Body of pancreas (tissue), 4 donors: ENCODE measurements around the gene OR51A7.

Source experiments
- POLR2A ChIP-seq, 3 donors: fragments of 450-650 bp; IDR thresholded peaks; one replicate each; pipeline ENCODE4 v1.6.1; 2016; ENCODE audit warnings: antibody characterized with exemption in 3 of 3, mild to moderate bottlenecking in 2 of 3
- TF ChIP-seq, protein P1 (sequence below), 7 experiments: fragments of 450-650 bp in 4 of 7; fragments of 200-600 bp in 3 of 7; sonication (generic) in 3 of 7; IDR thresholded peaks; one replicate each; pipeline ENCODE4 v1.5.1; 2016 to 2019; ENCODE audit warnings: antibody characterized with exemption in 7 of 7

DNA sequence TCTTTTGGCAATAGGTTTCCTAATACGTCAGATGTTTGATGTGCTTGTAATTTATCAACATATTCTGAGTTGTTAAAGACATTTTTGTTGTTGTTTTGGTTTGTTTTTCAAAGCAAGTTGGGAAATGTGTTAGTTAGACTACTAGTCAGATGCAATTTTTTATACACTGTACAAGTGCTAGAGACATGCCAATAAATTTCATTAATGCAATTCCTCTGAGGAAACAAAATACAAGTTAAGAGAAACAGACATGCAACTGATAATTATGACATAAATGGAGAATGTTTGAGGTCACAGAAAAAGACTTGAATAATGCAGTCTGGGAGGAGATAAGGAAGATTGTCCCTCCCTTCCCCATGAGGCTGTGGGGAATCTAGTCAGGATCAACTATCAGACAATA is 16.0 kb upstream of the OR51A7 start:
- TF ChIP-seq, protein P1, sequence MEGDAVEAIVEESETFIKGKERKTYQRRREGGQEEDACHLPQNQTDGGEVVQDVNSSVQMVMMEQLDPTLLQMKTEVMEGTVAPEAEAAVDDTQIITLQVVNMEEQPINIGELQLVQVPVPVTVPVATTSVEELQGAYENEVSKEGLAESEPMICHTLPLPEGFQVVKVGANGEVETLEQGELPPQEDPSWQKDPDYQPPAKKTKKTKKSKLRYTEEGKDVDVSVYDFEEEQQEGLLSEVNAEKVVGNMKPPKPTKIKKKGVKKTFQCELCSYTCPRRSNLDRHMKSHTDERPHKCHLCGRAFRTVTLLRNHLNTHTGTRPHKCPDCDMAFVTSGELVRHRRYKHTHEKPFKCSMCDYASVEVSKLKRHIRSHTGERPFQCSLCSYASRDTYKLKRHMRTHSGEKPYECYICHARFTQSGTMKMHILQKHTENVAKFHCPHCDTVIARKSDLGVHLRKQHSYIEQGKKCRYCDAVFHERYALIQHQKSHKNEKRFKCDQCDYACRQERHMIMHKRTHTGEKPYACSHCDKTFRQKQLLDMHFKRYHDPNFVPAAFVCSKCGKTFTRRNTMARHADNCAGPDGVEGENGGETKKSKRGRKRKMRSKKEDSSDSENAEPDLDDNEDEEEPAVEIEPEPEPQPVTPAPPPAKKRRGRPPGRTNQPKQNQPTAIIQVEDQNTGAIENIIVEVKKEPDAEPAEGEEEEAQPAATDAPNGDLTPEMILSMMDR (IDR thresholded peaks at IDR 0.05) = no peak
- TF ChIP-seq POLR2A (IDR thresholded peaks at IDR 0.05) = no peak
